ENCODE results near the gene WWTR1. TPM values are rescaled to one million over a fixed set of nuclear protein-coding genes. Genes with fewer than 3 reads are reported as not detected.
A peak's percentile ranks its signal among the peaks of the same experiment; 100 is the strongest.

Gene WWTR1
- 73.5 and 85.3 TPM in 2 replicates for total RNA-seq (2021)
- percentile 92 among the genes with signal in this experiment for Bru-seq, nascent RNA
- percentile 82 among the genes with signal in this experiment for BruChase-seq, experiment 1, labeled RNA remaining after a 2-hour chase
- percentile 76 among the genes with signal in this experiment for BruChase-seq, experiment 2, labeled RNA remaining after a 6-hour chase
- long read RNA-seq, transcript WWTR1-201 (7 exons, 2,103 nt), result major isoform, 23 of 54 reads
- long read RNA-seq, partial matches to known transcripts, result 12 of 54 reads
- long read RNA-seq, other reads (novel, unspliced or antisense), result 18 of 54 reads

DNA sequence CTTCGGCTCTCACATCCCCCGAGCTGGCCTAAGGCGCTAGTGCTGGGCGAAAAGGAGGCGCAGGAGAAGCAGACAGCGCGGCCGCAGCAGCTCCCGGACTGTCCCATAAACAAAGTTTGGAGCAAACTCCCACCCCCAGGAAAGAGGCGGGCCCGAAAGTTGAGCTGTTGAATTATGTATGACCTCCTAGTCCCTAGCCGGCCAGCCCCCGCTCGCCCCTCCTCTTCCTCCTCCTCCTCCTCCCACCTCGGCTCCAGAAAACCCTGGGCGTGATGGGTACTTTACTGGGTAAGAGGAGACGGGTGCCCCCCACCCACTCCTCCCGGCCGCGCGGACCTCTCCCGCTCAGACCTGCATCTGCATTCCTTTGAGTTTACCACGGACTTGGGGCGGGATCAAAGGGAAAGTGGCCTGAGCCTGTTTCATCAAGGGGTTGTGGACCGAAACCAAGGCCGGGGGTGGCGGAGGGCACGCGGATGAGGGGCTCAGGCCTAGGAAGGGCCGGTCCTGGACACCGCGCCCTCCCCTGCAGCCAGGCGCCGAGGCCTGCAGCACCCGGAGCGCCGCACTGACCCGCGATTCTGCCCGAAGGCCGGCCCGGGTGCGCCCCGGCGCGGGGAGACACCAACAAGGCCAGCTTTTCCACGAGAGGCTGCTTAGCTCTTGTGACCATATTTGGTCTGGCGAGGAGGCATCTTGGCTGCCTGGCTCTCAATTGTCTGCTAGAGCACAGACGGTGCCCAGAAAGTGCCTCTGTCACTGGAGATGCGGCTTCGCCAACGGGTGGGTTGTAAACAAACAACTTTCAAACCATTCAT, at the start of gene WWTR1:
TSS of gene WWTR1 (minus strand) at position 100 of the 818 bp plus-strand sequence. CDS start 719 bp downstream, outside the sequence.
- Histone ChIP-seq H3K36me3 (ENCODE audit: low read depth) (peaks cover 20% of the 10 kb centered on the region; the same call in 1 of the 2 replicates), H3K9me3 (ENCODE audit: insufficient read depth, low read depth) (no peaks in the 10 kb centered on the region), H3K4me1 (replicated peaks; ENCODE audit: insufficient read depth) (peaks cover 52% of the 10 kb centered on the region), H3K9me2 (ENCODE audit: insufficient read depth) (no peaks in the 10 kb centered on the region), H3K4me2 (peak within 1 kb of the TSS; percentile 98), H4K20me1 (ENCODE audit: insufficient read depth) (peaks cover 3% of the 10 kb centered on the region; the same call in 1 of the 2 replicates), H2AFZ (peak within 1 kb of the TSS; percentile 74), H3K79me2 (ENCODE audit: low read depth) (peaks cover 63% of the 10 kb centered on the region), H3K27ac (peak within 1 kb of the TSS; percentile 97), H3K4me3 (peak within 1 kb of the TSS; percentile 95), H3K27me3 (ENCODE audit: insufficient read depth, low read depth) (no peaks in the 10 kb centered on the region), H3F3A (ENCODE audit: insufficient read depth, low read depth) (peaks cover 23% of the 10 kb centered on the region; the same call in 1 of the 2 replicates)
- intact Hi-C loops (cut with micrococcal nuclease; ENCODE audit: unreplicated experiment), result loop anchor here (1.0 to 5.0 kb wide), 8 partner anchors 59 to 271 kb away; partner anchors contain the start of genes COMMD2 and RNF13
- BruUV-seq (replicated peaks), result no TSS peak
- ChIA-PET CTCF (interaction anchor here (0.7 to 1.8 kb wide), 4 partner anchors 59 to 89 kb away, joined by 4 to 11 read pairs (median 4); no protein-coding TSS in a partner anchor), POLR2A (ENCODE audit: unreplicated experiment) (interaction anchor here (0.5 to 1.1 kb wide), 29 partner anchors 11 to 942 kb away, joined by 3 to 20 read pairs (median 3); partner anchors contain the start of gene COMMD2)
- DNase-seq, result peak; percentile 92 to 98
- TF ChIP-seq EZH2 (IDR thresholded peaks at IDR 0.05; ENCODE audit: low read depth), result no peak
- TF ChIP-seq, protein P1, sequence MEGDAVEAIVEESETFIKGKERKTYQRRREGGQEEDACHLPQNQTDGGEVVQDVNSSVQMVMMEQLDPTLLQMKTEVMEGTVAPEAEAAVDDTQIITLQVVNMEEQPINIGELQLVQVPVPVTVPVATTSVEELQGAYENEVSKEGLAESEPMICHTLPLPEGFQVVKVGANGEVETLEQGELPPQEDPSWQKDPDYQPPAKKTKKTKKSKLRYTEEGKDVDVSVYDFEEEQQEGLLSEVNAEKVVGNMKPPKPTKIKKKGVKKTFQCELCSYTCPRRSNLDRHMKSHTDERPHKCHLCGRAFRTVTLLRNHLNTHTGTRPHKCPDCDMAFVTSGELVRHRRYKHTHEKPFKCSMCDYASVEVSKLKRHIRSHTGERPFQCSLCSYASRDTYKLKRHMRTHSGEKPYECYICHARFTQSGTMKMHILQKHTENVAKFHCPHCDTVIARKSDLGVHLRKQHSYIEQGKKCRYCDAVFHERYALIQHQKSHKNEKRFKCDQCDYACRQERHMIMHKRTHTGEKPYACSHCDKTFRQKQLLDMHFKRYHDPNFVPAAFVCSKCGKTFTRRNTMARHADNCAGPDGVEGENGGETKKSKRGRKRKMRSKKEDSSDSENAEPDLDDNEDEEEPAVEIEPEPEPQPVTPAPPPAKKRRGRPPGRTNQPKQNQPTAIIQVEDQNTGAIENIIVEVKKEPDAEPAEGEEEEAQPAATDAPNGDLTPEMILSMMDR (conservative IDR thresholded peaks at IDR 0.05), result 0 out of 2 replicates have a peak, but pooled peaks have one; percentile 15

DNA sequence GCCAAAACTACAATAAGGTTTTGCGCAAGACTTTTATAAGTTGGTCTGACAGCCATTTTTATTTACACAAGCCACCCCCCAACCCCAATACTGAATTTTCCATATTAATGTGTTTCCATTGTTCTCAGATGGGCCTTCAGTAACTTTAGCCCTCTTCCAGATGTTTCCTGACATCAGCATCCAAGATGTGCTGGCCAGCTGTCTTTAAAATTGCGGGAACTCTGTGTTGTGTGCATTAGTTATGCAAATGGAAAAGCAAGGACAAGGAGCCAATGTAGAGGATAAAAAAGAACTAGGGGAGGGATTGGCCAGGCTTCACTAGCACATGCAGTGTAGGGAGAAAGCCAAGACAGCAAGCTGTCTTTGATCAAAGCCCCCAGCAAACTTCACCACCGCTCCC, 49.1 kb upstream of the WWTR1 start:
- no peaks in the 10 kb centered on the region for H3K79me2 ChIP-seq (ENCODE audit: low read depth)
- intact Hi-C loops (cut with micrococcal nuclease; ENCODE audit: unreplicated experiment), result no loop called here
- no peaks in the 10 kb centered on the region for H3F3A ChIP-seq (ENCODE audit: insufficient read depth, low read depth)
- TF ChIP-seq, protein P1 (conservative IDR thresholded peaks at IDR 0.05), result no peak
- no peak for TF ChIP-seq EZH2 (IDR thresholded peaks at IDR 0.05; ENCODE audit: low read depth)
- no peak overlapping the region for H3K4me2 ChIP-seq
- no peaks in the 10 kb centered on the region for H3K27me3 ChIP-seq (ENCODE audit: insufficient read depth, low read depth)
- no peaks in the 10 kb centered on the region for H3K9me3 ChIP-seq (ENCODE audit: insufficient read depth, low read depth)
- no TSS peak for BruUV-seq (replicated peaks)
- H3K36me3 ChIP-seq (ENCODE audit: low read depth), result no peaks in the 10 kb centered on the region
- ChIA-PET CTCF (no interaction called here), POLR2A (ENCODE audit: unreplicated experiment) (no interaction called here)
- H3K4me1 ChIP-seq (replicated peaks; ENCODE audit: insufficient read depth), result no peaks in the 10 kb centered on the region
- no peak overlapping the region for H3K27ac ChIP-seq
- H4K20me1 ChIP-seq (ENCODE audit: insufficient read depth), result no peaks in the 10 kb centered on the region
- DNase-seq, result no peak
- H2AFZ ChIP-seq, result no peak overlapping the region
- H3K4me3 ChIP-seq, result no peak overlapping the region
- H3K9me2 ChIP-seq (ENCODE audit: insufficient read depth), result peaks cover 4% of the 10 kb centered on the region; the same call in 1 of the 2 replicates

DNA sequence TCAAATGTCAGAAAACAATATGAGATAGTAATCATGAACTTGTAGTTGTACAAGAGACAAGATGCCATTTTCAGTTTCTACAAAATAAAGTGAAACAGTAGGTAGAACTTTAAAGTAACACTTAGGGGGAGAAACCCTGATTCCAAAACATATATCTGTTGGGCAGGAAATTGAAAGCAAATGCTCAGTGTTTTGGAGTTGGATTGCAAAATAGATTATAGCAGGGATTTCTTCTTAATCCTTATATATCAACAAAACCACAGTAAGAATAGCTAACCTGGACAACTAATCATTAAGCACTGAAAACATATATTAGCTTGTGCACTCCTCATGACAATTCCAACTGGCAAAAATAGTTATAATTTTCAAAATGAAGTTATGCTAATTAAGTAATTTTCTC, 47.6 kb upstream of the WWTR1 start:
- Histone ChIP-seq H3K27me3 (ENCODE audit: insufficient read depth, low read depth) (no peaks in the 10 kb centered on the region), H3K9me2 (ENCODE audit: insufficient read depth) (peaks cover 4% of the 10 kb centered on the region; the same call in 1 of the 2 replicates), H3K27ac (no peak overlapping the region), H3K9me3 (ENCODE audit: insufficient read depth, low read depth) (no peaks in the 10 kb centered on the region), H3K79me2 (ENCODE audit: low read depth) (no peaks in the 10 kb centered on the region), H3K4me1 (replicated peaks; ENCODE audit: insufficient read depth) (no peaks in the 10 kb centered on the region), H2AFZ (no peak overlapping the region), H4K20me1 (ENCODE audit: insufficient read depth) (no peaks in the 10 kb centered on the region), H3K4me2 (no peak overlapping the region), H3K36me3 (ENCODE audit: low read depth) (no peaks in the 10 kb centered on the region), H3F3A (ENCODE audit: insufficient read depth, low read depth) (no peaks in the 10 kb centered on the region), H3K4me3 (no peak overlapping the region)
- POLR2A ChIA-PET (ENCODE audit: unreplicated experiment), result interaction anchor here (0.7 kb wide), 1 partner anchor 338 kb away, joined by 9 read pairs; no protein-coding TSS in a partner anchor
- CTCF ChIA-PET, result interaction anchor here (0.5 kb wide), 1 partner anchor 46 kb away, joined by 7 read pairs; no protein-coding TSS in a partner anchor
- no TSS peak for BruUV-seq (replicated peaks)
- TF ChIP-seq EZH2 (IDR thresholded peaks at IDR 0.05; ENCODE audit: low read depth), result no peak
- TF ChIP-seq, protein P1 (conservative IDR thresholded peaks at IDR 0.05), result no peak
- intact Hi-C loops (cut with micrococcal nuclease; ENCODE audit: unreplicated experiment), result no loop called here
- no peak for DNase-seq
